K562 (cell line): ENCODE measurements around the gene PPP1CC. TPM values are rescaled to one million over a fixed set of nuclear protein-coding genes. Genes with fewer than 3 reads are reported as not detected.

Experiments
- ARID1B ChIP-seq: fragments of 450-650 bp; IDR thresholded peaks from 2 replicates; pipeline ENCODE4 v1.6.1; 2016; ENCODE audit warnings: antibody characterized with exemption, mild to moderate bottlenecking, inconsistent platforms
- CBFA2T2 ChIP-seq: fragments of 450-650 bp; conservative IDR thresholded peaks from 2 replicates; pipeline ENCODE4 v1.6.1; 2017; ENCODE audit warnings: mild to moderate bottlenecking
- CTBP1 ChIP-seq: fragments of 450-650 bp; IDR thresholded peaks from 2 replicates; pipeline ENCODE4 v1.6.1; 2016; ENCODE audit warnings: borderline replicate concordance
- CUX1 ChIP-seq: fragments of 200-800 bp; sonication (Bioruptor generic); IDR thresholded peaks from 2 replicates; pipeline ENCODE4 v1.6.1; 2016; ENCODE audit warnings: missing genetic modification characterization, missing compliant biosample characterization
- EP300 ChIP-seq: IDR thresholded peaks from 2 replicates; pipeline ENCODE4 v1.6.1; 2012; ENCODE audit warnings: low read length, improper control_type of control experiment
- GATA2 ChIP-seq: sonication (generic); formaldehyde crosslinking; IDR thresholded peaks from 2 replicates; pipeline ENCODE4 v1.4.0; 2020; ENCODE audit warnings: mild to moderate bottlenecking, missing genetic modification reagents
- HDAC6 ChIP-seq: IDR thresholded peaks from 2 replicates; pipeline ENCODE4 v1.6.1; 2012; ENCODE audit warnings: low read depth, mild to moderate bottlenecking, control low read depth, inconsistent platforms, low read length, moderate library complexity
- HLTF ChIP-seq: fragments of 450-650 bp; IDR thresholded peaks from 2 replicates; pipeline ENCODE4 v1.6.1; 2016
- KDM1A ChIP-seq, 2 experiments: fragments of 450-650 bp; IDR thresholded peaks; 2 replicates each; pipeline ENCODE4 v1.6.1; 2016; ENCODE audit warnings: mild to moderate bottlenecking in 2 of 2
- KLF16 ChIP-seq: IDR thresholded peaks from 2 replicates; pipeline ENCODE4 v1.6.1; 2016; ENCODE audit warnings: antibody characterized with exemption
- MED1 ChIP-seq: sonication (generic); formaldehyde crosslinking; IDR thresholded peaks from 2 replicates; pipeline ENCODE4 v1.8.1; 2023; ENCODE audit warnings: missing genetic modification reagents, borderline replicate concordance
- NCOR1 ChIP-seq: fragments of 450-650 bp; IDR thresholded peaks from 2 replicates; pipeline ENCODE4 v1.6.1; 2016; ENCODE audit warnings: mild to moderate bottlenecking, moderate library complexity
- NFXL1 ChIP-seq: fragments of 450-650 bp; formaldehyde crosslinking; IDR thresholded peaks from 2 replicates; pipeline ENCODE4 v1.4.0; 2021; ENCODE audit warnings: mild to moderate bottlenecking
- PTRF ChIP-seq: fragments of 450-650 bp; IDR thresholded peaks from 2 replicates; pipeline ENCODE4 v1.6.1; 2016; ENCODE audit warnings: mild to moderate bottlenecking, missing genetic modification characterization, missing compliant biosample characterization
- RCOR1 ChIP-seq, 2 experiments: IDR thresholded peaks; 2 replicates each; pipeline ENCODE4 v1.6.1; 2012; ENCODE audit warnings: low read depth in 2 of 2, low read length in 2 of 2, borderline replicate concordance in 1 of 2, improper control_type of control experiment in 1 of 2
- SIX5 ChIP-seq, 2 experiments: IDR thresholded peaks; 2 replicates each; pipeline ENCODE4 v1.6.1; 2011; ENCODE audit warnings: low read length in 2 of 2, borderline replicate concordance in 1 of 2, low read depth in 1 of 2, mild to moderate bottlenecking in 1 of 2, moderate library complexity in 1 of 2; ENCODE audit not compliant: insufficient read depth in 1 of 2
- SMARCE1 ChIP-seq: fragments of 450-650 bp; IDR thresholded peaks from 2 replicates; pipeline ENCODE4 v1.7.1; 2016; ENCODE audit warnings: mild to moderate bottlenecking
- TAL1 ChIP-seq: fragments of 450-650 bp; IDR thresholded peaks from 2 replicates; pipeline ENCODE4 v1.6.1; 2016; ENCODE audit warnings: mild to moderate bottlenecking
- TCF3 ChIP-seq: sonication (generic); formaldehyde crosslinking; IDR thresholded peaks from 2 replicates; pipeline ENCODE4 v1.4.0; 2020; ENCODE audit warnings: mild to moderate bottlenecking, missing genetic modification reagents
- TEAD4 ChIP-seq, 2 experiments: sonication (generic) in 1 of 2; formaldehyde crosslinking in 1 of 2; IDR thresholded peaks; 2 replicates each; pipeline versions ENCODE4 v1.6.1 to v1.8.0; 2012 to 2022; ENCODE audit warnings: borderline replicate concordance in 1 of 2, inconsistent platforms in 1 of 2, low read length in 1 of 2, mild to moderate bottlenecking in 1 of 2, missing genetic modification reagents in 1 of 2
- TGIF2 ChIP-seq: sonication (generic); formaldehyde crosslinking; IDR thresholded peaks from 2 replicates; pipeline ENCODE4 v1.8.1; 2022; ENCODE audit warnings: mild to moderate bottlenecking, missing genetic modification reagents, moderate library complexity
- TRIM24 ChIP-seq, 2 experiments: fragments of 450-650 bp; IDR thresholded peaks; 2 replicates each; pipeline ENCODE4 v1.6.1; 2016
- ZNF143 ChIP-seq: sonication (generic); formaldehyde crosslinking; IDR thresholded peaks from 2 replicates; pipeline ENCODE4 v1.9.0; 2022; ENCODE audit warnings: mild to moderate bottlenecking, missing genetic modification reagents
- ZNF41 ChIP-seq: fragments of 250-450 bp; sonication (Bioruptor Pico); conservative IDR thresholded peaks from 2 replicates; pipeline ENCODE4 v1.4.0; 2020; ENCODE audit warnings: mild to moderate bottlenecking
- polyA plus RNA-seq, 8 experiments: library from polyadenylated mRNA; depleted of rRNA in 4 of 8; stranded (reverse) in 5 of 8; unstranded in 3 of 8; fragments of >200 nt; fragmentation: Nextera tagmentation in 2 of 8; fragmentation: Illumina TruSeq in 1 of 8; extraction: Ambion mirVana in 2 of 8; extraction: Trizol in 1 of 8; gene quantifications; 2 replicates each; pipeline versions ENCODE4 v1.2.1 to v1.2.3, GENCODE V29; 2011 to 2014; ENCODE audit warnings: inconsistent platforms in 1 of 8, missing spikeins in 1 of 8
- total RNA-seq, 7 experiments: library from RNA; depleted of rRNA in 6 of 7; stranded (reverse); fragments of >200 nt in 6 of 7; fragmentation: Illumina TruSeq in 2 of 7; extraction: Trizol in 2 of 7; gene quantifications; 2 replicates each; pipeline versions ENCODE4 v1.2.1 to v1.2.3, GENCODE V29; 2011 to 2021; ENCODE audit warnings: low replicate concordance in 1 of 7
- TF ChIP-seq, protein P1 (sequence below): sonication (generic); IDR thresholded peaks from 2 replicates; pipeline ENCODE4 v1.6.1; 2016

Gene PPP1CC
- total and polyA plus RNA-seq, 9 of the 15 experiments (the other 6 are each of a cell fraction or from before 2014, with no cell fraction given): 67.4 to 286 (median 195) TPM

GRCh38 chr12:110687396-110688169, 55.1 kb downstream of the PPP1CC start (continued):
- TF ChIP-seq CUX1 (no peak), ZNF41 (CRISPR knock-in tag) (no peak), TRIM24 (IDR thresholded peaks at IDR 0.05) (0 out of 4 replicates have a peak, but pooled peaks of 1 of the 2 experiments have one; percentile 18), HDAC6 (no peak), ARID1B (peak; percentile 72), TGIF2 (no peak), ZNF143 (CRISPR knock-in tag) (no peak), KLF16 (peak; percentile 49; the same call in 1 of the 2 replicates), KDM1A (IDR thresholded peaks at IDR 0.05) (peak; percentile 63 to 74; a peak in 3 of 4 replicates), CBFA2T2 (peak; percentile 78), SMARCE1 (peak; percentile 20; the same call in 1 of the 2 replicates), TCF3 (peak; percentile 54; the same call in 1 of the 2 replicates), RCOR1 (IDR thresholded peaks at IDR 0.05; ENCODE audit: borderline replicate concordance in 1 of 2, low read depth in 2 of 2, low read length in 2 of 2) (peak in 1 of 2 experiments; percentile 79; a peak in 2 of 4 replicates), SIX5 (IDR thresholded peaks at IDR 0.05; ENCODE audit: borderline replicate concordance in 1 of 2, insufficient read depth in 1 of 2, low read depth in 1 of 2, low read length in 2 of 2) (no peak), PTRF (tag) (no peak), TAL1 (peak; percentile 60; the same call in 1 of the 2 replicates), MED1 (CRISPR knock-in tag) (no peak), EP300 (peak; percentile 33; the same call in 1 of the 2 replicates), CTBP1 (peak; percentile 21; the same call in 1 of the 2 replicates), NCOR1 (peak; percentile 37; the same call in 1 of the 2 replicates), GATA2 (no peak; the same call in 1 of the 2 replicates), HLTF (no peak), TEAD4 (IDR thresholded peaks at IDR 0.05; ENCODE audit: low read length) (peak; percentile 73), TEAD4 (CRISPR knock-in tag; IDR thresholded peaks at IDR 0.05; ENCODE audit: borderline replicate concordance) (no peak), NFXL1 (no peak)
- TF ChIP-seq, protein P1, sequence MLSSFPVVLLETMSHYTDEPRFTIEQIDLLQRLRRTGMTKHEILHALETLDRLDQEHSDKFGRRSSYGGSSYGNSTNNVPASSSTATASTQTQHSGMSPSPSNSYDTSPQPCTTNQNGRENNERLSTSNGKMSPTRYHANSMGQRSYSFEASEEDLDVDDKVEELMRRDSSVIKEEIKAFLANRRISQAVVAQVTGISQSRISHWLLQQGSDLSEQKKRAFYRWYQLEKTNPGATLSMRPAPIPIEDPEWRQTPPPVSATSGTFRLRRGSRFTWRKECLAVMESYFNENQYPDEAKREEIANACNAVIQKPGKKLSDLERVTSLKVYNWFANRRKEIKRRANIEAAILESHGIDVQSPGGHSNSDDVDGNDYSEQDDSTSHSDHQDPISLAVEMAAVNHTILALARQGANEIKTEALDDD: peak; percentile 43; the same call in 1 of the 2 replicates
